KOPT-K1 (cell line): ENCODE results near the gene PDE9A.
"Not testable (repeated sequence)": the region's sequence is repeated elsewhere in the genome, so short reads cannot be mapped to it uniquely, and the experiment has no call there.

Experiments used
- H3K27ac ChIP-seq: fragments of 200-600 bp; sonication (generic); 2 replicates; pipeline ENCODE4 v1.5.1; 2016; ENCODE audit warnings: antibody characterized with exemption, mild to moderate bottlenecking, low read depth, low read length; ENCODE audit not compliant: poor library complexity, severe bottlenecking
- H3K36me3 ChIP-seq: fragments of 200-600 bp; sonication (generic); 2 replicates; pipeline ENCODE4 v1.5.1; 2017; ENCODE audit warnings: antibody characterized with exemption, mild to moderate bottlenecking, low read length, moderate library complexity; ENCODE audit not compliant: insufficient read depth
- H3K9me3 ChIP-seq: fragments of 200-600 bp; sonication (generic); 2 replicates; pipeline ENCODE4 v1.5.1; 2017; ENCODE audit warnings: antibody characterized with exemption, low read length, mild to moderate bottlenecking; ENCODE audit not compliant: insufficient read depth, poor library complexity, severe bottlenecking

The PDE9A gene

DNA sequence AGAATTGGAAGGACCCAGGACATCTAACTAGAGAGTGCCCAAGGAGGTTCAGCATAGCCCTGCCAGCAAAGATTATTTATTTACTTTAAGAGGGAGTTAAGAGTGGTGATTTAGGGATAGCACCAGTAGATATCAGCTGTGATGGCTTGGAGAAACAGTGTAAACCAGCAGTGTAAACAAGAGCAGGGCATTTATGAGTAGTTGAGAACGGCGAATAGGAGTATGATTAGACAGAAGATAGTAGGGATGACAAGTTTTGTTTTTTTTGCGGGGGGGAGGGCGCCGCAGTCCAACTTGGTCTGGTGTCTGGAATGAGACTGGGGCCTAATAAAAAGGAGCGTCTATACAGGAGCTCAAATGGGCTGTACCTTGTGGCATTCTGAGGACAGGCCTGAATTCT, 148.2 kb downstream of the PDE9A start:
- not testable (repeated sequence) for H3K27ac ChIP-seq, H3K9me3 ChIP-seq

DNA sequence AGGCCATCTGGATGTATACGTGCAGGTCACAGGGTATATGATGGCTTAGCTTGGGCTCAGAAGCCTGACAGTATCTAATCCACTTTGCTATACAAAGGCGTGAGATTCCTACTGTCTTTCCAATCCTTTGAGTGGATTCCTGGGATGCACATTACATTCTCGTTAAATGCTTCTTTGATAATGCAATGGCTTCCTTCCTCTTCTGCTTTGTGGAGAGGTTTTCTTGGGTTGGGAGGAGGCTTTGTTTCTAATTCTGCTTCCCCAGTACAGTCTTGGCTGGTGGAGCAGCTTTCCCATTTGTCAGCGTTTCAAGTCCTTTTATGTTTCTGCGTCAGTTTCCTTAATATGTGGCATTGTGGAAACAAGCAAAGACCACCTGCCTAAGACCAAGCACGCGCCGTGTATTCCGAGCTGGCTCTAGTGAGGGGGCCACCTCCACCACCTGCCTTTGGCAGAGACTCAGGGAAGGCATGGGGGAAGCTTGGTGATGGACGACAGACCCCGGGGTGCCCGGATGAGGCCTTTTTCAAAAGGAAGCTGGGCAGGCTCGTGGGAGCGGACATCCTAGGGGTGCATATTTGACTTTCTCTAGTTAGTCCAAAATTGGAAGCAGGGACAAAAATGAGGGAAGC, 153.2 kb downstream of the PDE9A start:
- Histone ChIP-seq H3K36me3 (no peaks in the 10 kb centered on the region), H3K9me3 (no peaks in the 10 kb centered on the region), H3K27ac (no peak overlapping the region)

More for the DNA sequence above, 148.2 kb downstream of the PDE9A start:
- H3K36me3 ChIP-seq = not testable (repeated sequence)

DNA sequence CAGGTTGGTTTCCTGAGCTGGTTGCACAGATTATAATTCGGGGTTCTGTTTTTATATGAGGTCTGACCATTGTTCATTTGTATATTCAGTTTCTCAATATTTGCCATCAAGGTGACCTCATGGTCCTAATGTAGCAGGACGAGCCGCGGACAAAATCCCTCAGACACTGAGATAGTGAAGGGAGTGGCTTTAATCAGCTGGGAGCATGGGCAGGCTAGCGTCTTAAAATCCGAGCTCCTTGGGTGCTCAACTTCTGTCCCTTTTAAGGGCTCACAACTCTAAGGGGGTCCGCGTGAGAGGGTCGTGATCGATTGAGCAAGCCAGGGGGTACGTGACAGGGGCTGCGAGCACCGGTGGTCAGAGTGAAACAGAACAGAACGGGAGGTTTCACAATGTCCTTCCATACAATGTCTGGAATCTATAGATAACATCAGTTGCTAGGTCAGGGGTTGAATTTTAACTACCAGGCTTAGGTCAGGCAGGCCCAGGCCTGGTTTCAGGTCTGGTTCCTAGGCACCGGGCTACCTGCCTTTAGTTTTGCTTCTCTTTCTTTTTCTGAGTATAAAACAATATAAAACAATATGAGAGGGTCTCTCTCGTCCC, 154.0 kb downstream of the PDE9A start:
- not testable (repeated sequence) for H3K27ac ChIP-seq, H3K9me3 ChIP-seq

DNA sequence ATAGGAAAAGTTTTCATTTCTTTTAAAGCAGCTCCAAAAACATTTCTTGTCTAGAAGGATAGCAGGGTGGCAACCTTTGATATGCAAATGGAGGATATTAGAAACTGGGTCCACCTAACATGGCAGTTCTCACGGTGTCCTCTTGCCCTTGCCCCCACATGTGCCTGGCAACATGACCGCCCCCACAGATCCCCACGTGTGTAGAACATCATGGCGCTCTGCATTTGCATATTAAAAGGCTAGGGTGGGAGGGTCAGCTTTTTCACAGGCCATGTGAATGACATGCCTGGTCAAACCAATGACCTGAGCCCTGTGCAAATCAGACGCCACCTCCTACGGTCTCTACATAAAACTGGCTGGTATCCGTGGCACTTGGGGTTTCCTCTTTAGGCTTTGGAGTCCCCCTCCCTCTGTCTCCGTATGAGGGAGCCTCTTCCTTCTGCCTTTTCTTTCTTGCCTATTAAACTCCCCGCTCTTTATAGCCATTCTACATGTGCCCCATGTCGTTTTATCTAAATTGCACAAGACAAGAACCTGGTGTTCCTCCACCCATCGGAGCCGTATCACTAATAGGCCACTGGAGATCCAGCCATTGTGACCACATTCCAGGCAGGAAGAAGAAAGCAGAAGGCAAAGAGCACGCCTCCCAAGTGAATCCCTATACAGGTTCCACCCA, 154.7 kb downstream of the PDE9A start:
- no peak overlapping the region for H3K27ac ChIP-seq
- H3K9me3 ChIP-seq = no peaks in the 10 kb centered on the region
- no peaks in the 10 kb centered on the region for H3K36me3 ChIP-seq

More for the DNA sequence above, 154.0 kb downstream of the PDE9A start:
- H3K36me3 ChIP-seq = not testable (repeated sequence)

DNA sequence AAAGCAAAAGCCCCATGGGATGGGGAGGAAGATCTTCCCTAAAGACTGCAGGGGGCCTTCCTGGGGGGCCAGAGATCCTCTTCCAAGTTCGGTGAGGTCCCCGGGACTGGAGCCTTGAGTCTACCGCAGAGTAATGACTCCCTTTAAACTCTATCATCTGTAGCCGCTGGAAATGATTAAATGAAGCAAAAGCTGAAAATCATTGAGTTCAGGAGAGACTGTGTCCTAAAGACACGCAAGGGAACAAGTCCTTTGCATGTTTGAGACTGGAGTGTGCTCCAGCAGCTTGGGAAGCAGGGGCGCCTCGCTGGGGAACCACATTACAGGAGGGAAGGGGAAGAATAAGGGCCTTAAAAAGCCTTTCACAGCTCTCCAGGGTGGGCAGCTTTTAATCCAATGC, 155.8 kb downstream of the PDE9A start:
- H3K27ac ChIP-seq = no peak overlapping the region
- H3K36me3 ChIP-seq = no peaks in the 10 kb centered on the region

DNA sequence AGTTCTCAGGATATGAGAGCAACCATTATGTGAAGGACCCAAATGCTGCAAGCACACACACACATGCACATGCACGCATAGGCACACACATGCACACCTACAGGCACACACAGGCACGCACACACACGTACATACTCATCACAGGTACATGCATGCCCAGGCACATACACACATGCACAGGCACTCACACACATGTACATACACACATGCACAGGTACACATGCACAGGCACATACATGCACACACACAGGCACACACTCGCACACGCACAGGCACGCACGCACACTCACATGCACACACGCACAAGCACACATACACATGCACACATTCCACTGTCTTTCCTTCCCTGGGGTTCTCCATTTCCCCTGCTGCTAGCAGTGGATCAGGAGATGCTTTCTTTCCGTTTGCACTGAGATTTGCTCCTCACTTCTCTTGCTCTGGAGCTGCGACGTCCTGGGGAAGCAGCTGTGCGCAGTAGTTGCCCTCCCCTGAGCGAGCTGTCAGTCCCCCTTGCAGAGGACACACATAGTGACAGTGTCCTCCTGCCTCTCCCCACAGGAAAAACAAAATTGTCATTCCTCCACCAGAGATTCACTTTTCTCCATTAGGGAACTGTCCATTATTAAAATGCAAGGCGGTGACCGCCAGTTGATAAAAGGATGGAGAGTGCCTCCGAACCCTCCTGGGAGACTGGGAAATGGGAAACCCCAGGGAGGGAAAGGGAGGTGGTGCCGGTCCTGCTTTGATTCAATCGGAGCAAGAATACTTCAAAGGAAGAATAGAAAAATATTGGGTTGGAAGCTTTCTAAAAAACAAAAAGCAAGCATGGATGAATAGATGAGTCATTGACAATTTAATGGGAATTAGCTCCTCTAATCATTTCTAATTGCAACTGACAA, 156.4 kb downstream of the PDE9A start:
- no peak overlapping the region for H3K27ac ChIP-seq
- H3K9me3 ChIP-seq = peaks cover under 1% of the 10 kb centered on the region
- no peaks in the 10 kb centered on the region for H3K36me3 ChIP-seq

More for the DNA sequence above, 155.8 kb downstream of the PDE9A start:
- H3K9me3 ChIP-seq = no peaks in the 10 kb centered on the region

DNA sequence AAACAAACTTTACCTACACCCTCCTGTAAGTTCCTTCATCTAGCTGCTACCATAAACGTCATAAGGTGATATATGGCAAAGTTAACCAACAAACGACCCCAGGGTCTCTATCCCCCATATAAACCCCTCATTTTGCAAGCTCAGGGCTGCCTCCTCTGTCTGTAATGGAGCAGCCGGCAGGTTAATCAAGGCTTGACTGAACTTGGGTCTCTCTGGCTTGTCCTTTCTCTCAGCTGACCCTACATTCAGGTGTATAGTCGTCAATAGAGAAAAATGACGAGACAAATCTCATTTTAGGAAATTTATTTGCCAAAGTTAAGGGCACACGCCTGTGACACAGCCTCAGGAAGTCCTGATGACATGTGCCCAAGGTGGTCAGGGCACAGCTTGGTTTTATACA, 158.5 kb downstream of the PDE9A start:
- Histone ChIP-seq H3K9me3 (peaks cover 16% of the 10 kb centered on the region), H3K36me3 (no peaks in the 10 kb centered on the region), H3K27ac (no peak overlapping the region)

DNA sequence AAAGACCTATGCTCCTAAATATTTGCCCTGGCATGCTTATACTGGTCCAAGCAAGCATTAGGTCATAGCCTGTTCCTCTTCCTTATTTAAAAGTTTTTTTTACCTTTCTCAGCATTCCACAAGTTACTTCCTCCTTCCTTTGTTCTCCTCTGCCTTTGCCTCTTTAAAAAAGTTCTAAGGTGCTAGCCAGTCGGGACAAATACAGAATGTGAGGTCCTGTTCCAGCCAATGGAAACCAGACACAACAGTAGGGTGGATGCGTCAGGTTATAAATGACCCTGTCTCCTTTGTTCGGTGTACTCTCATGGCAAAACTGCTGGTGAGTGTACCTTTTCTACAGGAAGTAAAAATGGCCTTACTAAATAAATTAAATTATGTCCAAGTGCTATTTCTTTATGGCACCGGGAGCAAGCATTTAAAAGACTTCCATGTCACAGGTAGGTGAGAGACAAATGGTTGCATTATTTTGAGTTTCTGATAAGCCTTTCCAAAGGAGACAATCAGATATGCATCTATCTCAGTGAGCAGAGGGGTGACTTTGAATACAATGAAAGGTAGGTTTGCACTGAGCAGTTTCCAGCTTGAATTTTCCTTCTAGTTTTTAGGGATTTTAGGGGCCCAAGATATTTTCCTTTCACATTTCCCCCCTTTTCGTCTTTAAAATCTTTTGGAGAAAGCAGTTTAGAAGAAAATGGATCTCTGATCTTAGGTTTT, 159.3 kb downstream of the PDE9A start:
- H3K9me3 ChIP-seq = peaks cover 16% of the 10 kb centered on the region
- H3K36me3 ChIP-seq, H3K27ac ChIP-seq: not testable (repeated sequence)

DNA sequence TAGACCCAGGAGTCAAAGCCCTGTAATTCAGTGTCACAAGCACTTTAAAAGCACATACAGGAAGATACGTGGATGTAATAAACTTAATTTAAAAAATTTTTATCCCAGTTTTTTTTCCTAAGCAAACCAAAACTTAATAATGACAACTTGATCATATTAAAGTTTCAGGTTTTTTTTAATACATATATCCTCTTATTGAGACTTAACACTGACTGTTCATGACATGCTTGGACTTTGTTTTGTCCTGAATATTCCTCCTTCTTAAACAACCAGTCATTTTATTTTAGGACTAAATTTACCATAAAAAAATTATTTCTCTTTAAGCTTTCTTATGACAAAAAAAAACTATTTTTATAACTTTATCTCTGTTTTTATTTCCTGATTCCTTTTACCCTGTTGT, 161.8 kb downstream of the PDE9A start:
- no peak overlapping the region for H3K27ac ChIP-seq
- H3K36me3 ChIP-seq = no peaks in the 10 kb centered on the region

DNA sequence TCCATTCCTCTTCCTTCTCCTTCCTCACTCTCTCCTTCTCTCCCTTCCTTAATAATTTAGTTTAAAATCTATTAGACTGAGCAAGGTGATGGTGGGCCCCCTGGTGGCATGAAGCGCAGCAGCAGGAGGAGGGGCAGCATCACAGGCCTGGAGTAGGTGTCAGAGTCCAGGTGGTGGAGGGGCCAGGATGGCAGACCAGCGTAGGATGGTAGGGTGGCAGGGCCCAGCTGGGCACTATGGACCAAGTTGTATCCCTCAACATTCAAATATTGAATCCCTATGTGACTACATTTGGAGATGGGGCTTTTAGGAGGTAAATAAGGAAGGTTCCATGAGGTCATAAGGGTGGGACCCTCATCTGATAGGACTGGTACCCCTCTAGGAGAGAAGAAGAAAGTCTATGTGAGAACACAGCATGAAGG, 164.9 kb downstream of the PDE9A start:
- Histone ChIP-seq H3K9me3 (peaks cover 16% of the 10 kb centered on the region), H3K27ac (no peak overlapping the region), H3K36me3 (no peaks in the 10 kb centered on the region)

More for the DNA sequence above, 161.8 kb downstream of the PDE9A start:
- H3K9me3 ChIP-seq = peaks cover 16% of the 10 kb centered on the region

DNA sequence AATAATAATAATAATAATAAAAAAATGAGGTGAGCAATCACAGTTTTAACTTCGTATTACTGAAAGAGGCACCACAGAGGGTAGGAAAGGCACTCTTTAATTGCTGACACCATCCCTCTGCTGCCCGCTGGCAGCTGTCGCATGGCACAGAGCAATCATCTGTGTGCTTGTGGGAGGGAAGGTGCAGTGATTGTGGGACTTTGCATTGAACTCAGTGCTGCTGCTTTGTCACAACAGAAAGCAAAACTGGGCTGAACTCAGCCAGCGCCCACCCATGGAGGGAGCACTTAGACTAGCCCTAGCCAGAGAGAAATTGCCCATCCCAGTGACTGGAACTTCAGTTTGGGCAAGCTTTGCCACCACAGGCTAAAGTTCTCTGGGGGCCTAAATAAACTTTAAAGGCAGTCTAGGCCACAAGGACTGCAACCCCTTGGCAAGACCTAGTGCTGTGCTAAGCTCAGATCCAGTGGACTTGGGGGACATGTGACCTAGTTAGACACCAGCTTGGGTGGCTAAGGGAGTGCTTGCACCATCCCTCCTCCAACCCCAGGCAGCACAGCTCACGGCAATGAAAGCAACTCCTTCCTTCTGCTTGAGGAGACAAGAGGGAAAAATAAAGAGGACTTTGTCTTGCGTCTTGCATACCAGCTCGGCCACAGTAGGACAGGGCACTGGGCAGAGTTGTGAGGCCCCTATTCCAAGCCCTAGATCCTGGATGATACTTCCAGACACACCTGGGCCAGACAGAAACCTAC, 166.6 kb downstream of the PDE9A start:
- Histone ChIP-seq H3K27ac (no peak overlapping the region), H3K9me3 (peaks cover 13% of the 10 kb centered on the region), H3K36me3 (no peaks in the 10 kb centered on the region)

DNA sequence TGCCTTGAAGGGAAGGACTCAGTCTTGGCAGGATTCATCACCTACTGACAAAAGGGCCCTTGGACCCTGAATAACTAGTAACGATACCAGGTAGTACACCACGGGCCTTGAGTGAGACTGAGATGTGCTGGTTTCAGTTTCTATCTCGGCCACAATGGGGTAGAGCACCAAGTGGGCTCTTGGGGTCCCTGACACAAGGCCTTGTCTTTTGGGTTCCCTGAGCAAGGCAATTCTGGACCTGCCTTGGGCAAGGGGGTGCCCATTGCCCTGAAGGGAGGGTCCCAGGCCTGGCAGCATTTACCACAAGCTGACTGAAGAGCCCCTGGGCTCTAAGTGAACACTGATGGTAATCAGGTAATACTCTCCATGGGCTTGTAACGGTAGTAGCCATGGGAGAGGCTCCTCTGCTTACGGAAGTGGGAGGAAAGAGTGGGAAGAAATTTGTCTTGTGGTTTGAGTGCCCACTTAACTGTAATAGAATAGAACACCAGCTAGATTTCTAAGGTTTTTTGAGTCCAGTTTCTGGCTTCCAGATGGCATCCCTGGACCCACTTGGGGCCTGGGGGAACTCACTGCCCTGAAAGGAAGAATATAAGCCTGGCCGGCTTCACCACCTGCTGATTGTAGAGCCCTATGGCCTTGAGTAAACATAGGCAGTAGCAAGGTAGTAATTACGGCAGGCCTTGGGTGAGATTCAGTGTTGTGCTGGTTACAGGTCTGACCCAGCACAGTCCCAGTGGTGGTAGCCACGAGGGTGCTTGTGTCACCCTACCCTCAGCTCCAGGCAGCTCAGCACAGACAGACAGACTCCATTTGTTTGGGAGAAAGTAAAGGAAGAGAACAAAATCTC, 167.4 kb downstream of the PDE9A start:
- no peaks in the 10 kb centered on the region for H3K36me3 ChIP-seq
- peaks cover 6% of the 10 kb centered on the region for H3K9me3 ChIP-seq

More for the DNA sequence above, 167.4 kb downstream of the PDE9A start:
- no peak overlapping the region for H3K27ac ChIP-seq
